CD14-positive monocyte (primary cell): ENCODE data around the gene SELENOH. TPM values are rescaled to one million over a fixed set of nuclear protein-coding genes. Genes with fewer than 3 reads are reported as not detected.
"Not testable (repeated sequence)": the region's sequence is repeated elsewhere in the genome, so short reads cannot be mapped to it uniquely, and the experiment has no call there.

Source experiments
- DNase-seq, 3 donors: peaks; one replicate each; pipeline ENCODE4 v3.0.0-alpha.2; 2011 to 2022
- H2AFZ ChIP-seq: 2 replicates; pipeline ENCODE4 v1.6.0; 2012; ENCODE audit warnings: mild to moderate bottlenecking, low read depth, low read length, inconsistent platforms; ENCODE audit not compliant: insufficient read depth, poor library complexity, severe bottlenecking
- H3K27ac ChIP-seq, 2 donors: 1 replicate in 1 of 2; 2 replicates in 1 of 2; pipeline ENCODE4 v1.5.1; 2012 to 2013; ENCODE audit warnings: low read length in 2 of 2, control low read depth in 1 of 2, inconsistent platforms in 1 of 2, low read depth in 1 of 2, mild to moderate bottlenecking in 1 of 2
- H3K27me3 ChIP-seq, 2 donors: one replicate each; pipeline versions ENCODE4 v1.6.0 to v1.6.1; 2011 to 2013; ENCODE audit warnings: low read length in 2 of 2; ENCODE audit not compliant: control insufficient read depth in 2 of 2, insufficient read depth in 2 of 2
- H3K36me3 ChIP-seq, 2 donors: replicated peaks in 1 of 2; 1 replicate in 1 of 2; 2 replicates in 1 of 2; pipeline versions ENCODE4 v1.5.1 to v1.6.1; 2012 to 2013; ENCODE audit warnings: low read length in 2 of 2, control low read depth in 1 of 2, inconsistent platforms in 1 of 2, mild to moderate bottlenecking in 1 of 2; ENCODE audit not compliant: insufficient read depth in 2 of 2, control insufficient read depth in 1 of 2
- H3K4me1 ChIP-seq, 2 donors: 1 replicate in 1 of 2; 2 replicates in 1 of 2; pipeline versions ENCODE4 v1.5.1 to v1.6.1; 2012 to 2013; ENCODE audit warnings: low read length in 2 of 2, control low read depth in 1 of 2, inconsistent platforms in 1 of 2, mild to moderate bottlenecking in 1 of 2, moderate library complexity in 1 of 2; ENCODE audit not compliant: insufficient read depth in 2 of 2, control insufficient read depth in 1 of 2
- H3K4me2 ChIP-seq: replicated peaks from 2 replicates; pipeline ENCODE3; 2012; ENCODE audit warnings: low read length, moderate library complexity, mild to moderate bottlenecking; ENCODE audit not compliant: poor library complexity, severe bottlenecking; ENCODE audit errors: extremely low read depth
- H3K4me3 ChIP-seq, 3 experiments: fragments of 200-600 bp in 1 of 3; sonication (generic) in 1 of 3; replicated peaks in 1 of 3; 1 replicate in 2 of 3; 2 replicates in 1 of 3; pipeline ENCODE4 v1.5.1; 2011 to 2013; ENCODE audit warnings: low read length in 3 of 3, mild to moderate bottlenecking in 3 of 3, control low read depth in 2 of 3, low read depth in 2 of 3, inconsistent platforms in 1 of 3, moderate library complexity in 1 of 3
- H3K79me2 ChIP-seq: 2 replicates; pipeline ENCODE4 v1.6.0; 2012; ENCODE audit warnings: mild to moderate bottlenecking, control low read depth, inconsistent platforms, low read length, moderate library complexity; ENCODE audit not compliant: insufficient read depth
- H3K9ac ChIP-seq: 2 replicates; pipeline ENCODE4 v1.6.0; 2017; ENCODE audit warnings: low read length, mild to moderate bottlenecking; ENCODE audit not compliant: insufficient read depth, poor library complexity, severe bottlenecking
- H3K9me3 ChIP-seq, 2 donors: replicated peaks in 1 of 2; 1 replicate in 1 of 2; 2 replicates in 1 of 2; pipeline versions ENCODE4 v1.5.1 to v1.6.1; 2012 to 2013; ENCODE audit warnings: low read length in 2 of 2, control low read depth in 1 of 2; ENCODE audit not compliant: control insufficient read depth in 1 of 2, insufficient read depth in 1 of 2
- H4K20me1 ChIP-seq: 2 replicates; pipeline ENCODE4 v1.6.0; 2012; ENCODE audit warnings: mild to moderate bottlenecking, low read length, control low read depth, moderate library complexity; ENCODE audit not compliant: insufficient read depth
- H3K27ac Mint-ChIP-seq, 7 donors: one replicate each; pipeline ENCODE4 v1.8.0; 2020; ENCODE audit warnings: mild to moderate bottlenecking in 7 of 7, mixed read lengths in 7 of 7, moderate library complexity in 6 of 7, inconsistent platforms in 2 of 7
- H3K27me3 Mint-ChIP-seq, 3 donors: one replicate each; pipeline ENCODE4 v1.8.0; 2021 to 2022; ENCODE audit warnings: low read depth in 3 of 3, mild to moderate bottlenecking in 3 of 3, mixed read lengths in 3 of 3, moderate library complexity in 3 of 3, inconsistent platforms in 1 of 3
- H3K36me3 Mint-ChIP-seq, 2 donors: one replicate each; pipeline ENCODE4 v1.8.0; 2020; ENCODE audit warnings: mixed read lengths in 2 of 2, inconsistent platforms in 1 of 2, mild to moderate bottlenecking in 1 of 2
- H3K4me1 Mint-ChIP-seq: one replicate; pipeline ENCODE4 v1.8.0; 2020; ENCODE audit warnings: mild to moderate bottlenecking, mixed read lengths
- H3K4me3 Mint-ChIP-seq, 2 donors: one replicate each; pipeline ENCODE4 v1.8.0; 2020; ENCODE audit warnings: mild to moderate bottlenecking in 2 of 2, mixed read lengths in 2 of 2, moderate library complexity in 1 of 2
- H3K9me3 Mint-ChIP-seq, 7 donors: one replicate each; pipeline ENCODE4 v1.8.0; 2020 to 2022; ENCODE audit warnings: mixed read lengths in 7 of 7, mild to moderate bottlenecking in 6 of 7, moderate library complexity in 6 of 7, inconsistent platforms in 2 of 7
- WGBS: methylation state at CpG from one replicate; pipeline ENCODE4 v1.1.5; 2013; ENCODE audit warnings: missing lambda C conversion rate; ENCODE audit not compliant: insufficient coverage; 5-methylcytosine and 5-hydroxymethylcytosine counted together
- intact Hi-C, 2 donors: fragments of 100-400 bp; cut with micrococcal nuclease; formaldehyde crosslinking; loops; one replicate each; pipeline versions ENCODE4 v1.15.0 to v1.15.1; 2023
- polyA plus RNA-seq, 3 donors: library from polyadenylated mRNA; depleted of rRNA in 1 of 3; unstranded in 2 of 3; stranded (reverse) in 1 of 3; fragments of 300-500 nt in 2 of 3; fragments of >200 nt in 1 of 3; fragmentation: Illumina TruSeq in 2 of 3; gene quantifications; 1 replicate in 2 of 3; 2 replicates in 1 of 3; pipeline ENCODE4 v1.2.3, GENCODE V29; 2012 to 2021
- TF ChIP-seq, protein P1 (sequence below): fragments of 200-600 bp; IDR thresholded peaks from one replicate; pipeline ENCODE4 v1.8.0; 2022; ENCODE audit warnings: antibody characterized with exemption, mild to moderate bottlenecking

SELENOH gene
- polyA plus RNA-seq, 3 donors: 99.5 to 260 (median 206) TPM

DNA sequence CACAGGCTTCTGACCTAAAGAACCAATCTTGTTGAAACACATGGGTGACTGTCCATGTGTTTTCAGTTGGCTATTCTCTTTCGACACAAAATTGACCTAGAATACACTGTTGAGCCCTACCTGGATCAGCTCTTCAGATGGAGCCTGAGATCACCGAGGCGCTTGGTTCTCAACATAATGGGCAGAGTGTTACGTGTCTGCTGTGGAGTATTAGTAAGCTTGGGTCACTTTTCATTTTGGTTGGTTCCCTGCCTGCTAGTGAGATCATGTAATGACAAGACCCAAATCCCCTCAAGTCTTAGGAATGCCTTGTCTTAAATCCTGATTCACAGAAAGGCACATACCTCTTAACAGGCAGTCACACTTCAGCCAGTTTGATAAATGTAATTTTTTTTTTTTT is 38.0 kb upstream of the SELENOH start:
- H3K9ac ChIP-seq: no peak overlapping the region
- peaks cover 53 to 68% of the 10 kb centered on the region in 2 donors for H3K36me3 Mint-ChIP-seq
- H3K4me2 ChIP-seq: no peak overlapping the region
- TF ChIP-seq, protein P1, sequence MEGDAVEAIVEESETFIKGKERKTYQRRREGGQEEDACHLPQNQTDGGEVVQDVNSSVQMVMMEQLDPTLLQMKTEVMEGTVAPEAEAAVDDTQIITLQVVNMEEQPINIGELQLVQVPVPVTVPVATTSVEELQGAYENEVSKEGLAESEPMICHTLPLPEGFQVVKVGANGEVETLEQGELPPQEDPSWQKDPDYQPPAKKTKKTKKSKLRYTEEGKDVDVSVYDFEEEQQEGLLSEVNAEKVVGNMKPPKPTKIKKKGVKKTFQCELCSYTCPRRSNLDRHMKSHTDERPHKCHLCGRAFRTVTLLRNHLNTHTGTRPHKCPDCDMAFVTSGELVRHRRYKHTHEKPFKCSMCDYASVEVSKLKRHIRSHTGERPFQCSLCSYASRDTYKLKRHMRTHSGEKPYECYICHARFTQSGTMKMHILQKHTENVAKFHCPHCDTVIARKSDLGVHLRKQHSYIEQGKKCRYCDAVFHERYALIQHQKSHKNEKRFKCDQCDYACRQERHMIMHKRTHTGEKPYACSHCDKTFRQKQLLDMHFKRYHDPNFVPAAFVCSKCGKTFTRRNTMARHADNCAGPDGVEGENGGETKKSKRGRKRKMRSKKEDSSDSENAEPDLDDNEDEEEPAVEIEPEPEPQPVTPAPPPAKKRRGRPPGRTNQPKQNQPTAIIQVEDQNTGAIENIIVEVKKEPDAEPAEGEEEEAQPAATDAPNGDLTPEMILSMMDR: no peak
- no peaks in the 10 kb centered on the region for H3K27me3 ChIP-seq
- peaks cover 13% of the 10 kb centered on the region for H3K79me2 ChIP-seq
- H2AFZ ChIP-seq: no peak overlapping the region
- no peak for DNase-seq
- H3K27me3 Mint-ChIP-seq: peaks cover 0 to 2% (median 0%) of the 10 kb centered on the region in 3 donors
- H4K20me1 ChIP-seq: peaks cover 25% of the 10 kb centered on the region
- no peak overlapping the region for H3K4me3 Mint-ChIP-seq
- no peaks in the 10 kb centered on the region for H3K9me3 ChIP-seq
- intact Hi-C loops: loop anchor here in 1 of 2 donors (10.0 kb wide), 1 partner anchor 169 kb away; the partner anchor contains the start of genes SMTNL1 and TIMM10
- H3K36me3 ChIP-seq: peaks cover 54 to 67% of the 10 kb centered on the region in 2 donors
- peaks cover 1% of the 10 kb centered on the region for H3K4me1 Mint-ChIP-seq
- H3K4me3 ChIP-seq: no peak overlapping the region
- no peaks in the 10 kb centered on the region for H3K4me1 ChIP-seq
- H3K27ac ChIP-seq: no peak overlapping the region
- 100% methylated on average over 3 of the region's 4 CpGs for WGBS
- H3K9me3 Mint-ChIP-seq: peaks cover 0 to 2% (median 0%) of the 10 kb centered on the region in 7 donors
- H3K27ac Mint-ChIP-seq: no peak overlapping the region

DNA sequence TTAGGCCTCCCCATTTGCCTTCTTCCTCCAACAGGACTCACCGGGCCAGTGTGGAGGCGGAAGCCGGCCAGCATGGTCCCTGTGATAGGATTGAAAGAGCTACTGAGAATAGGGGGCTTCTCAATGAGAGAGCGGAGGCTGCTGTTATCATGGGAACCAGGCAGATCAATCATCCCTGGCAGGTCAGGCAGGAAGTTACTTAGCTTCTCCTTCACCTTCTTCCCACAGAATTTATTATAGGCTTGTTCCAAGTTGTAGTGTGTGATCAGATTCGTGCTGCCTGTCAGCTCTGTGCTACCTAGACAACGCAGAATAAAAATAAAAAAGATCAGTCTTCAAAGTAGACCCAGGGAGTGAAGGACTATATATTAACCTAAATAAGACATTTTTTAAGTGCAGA is 36.4 kb upstream of the SELENOH start:
- peak overlapping the region in 1 of 7 donors; percentile 91 for H3K27ac Mint-ChIP-seq
- H3K4me1 Mint-ChIP-seq: peaks cover 1% of the 10 kb centered on the region
- H3K36me3 Mint-ChIP-seq: peaks cover 43 to 62% of the 10 kb centered on the region in 2 donors
- Histone ChIP-seq H3K4me1 (no peaks in the 10 kb centered on the region), H3K9ac (no peak overlapping the region), H2AFZ (no peak overlapping the region), H4K20me1 (peaks cover 12% of the 10 kb centered on the region), H3K4me3 (no peak overlapping the region), H3K27me3 (no peaks in the 10 kb centered on the region), H3K36me3 (peaks cover 38 to 59% of the 10 kb centered on the region in 2 donors), H3K9me3 (no peaks in the 10 kb centered on the region), H3K27ac (no peak overlapping the region), H3K79me2 (peaks cover 28% of the 10 kb centered on the region), H3K4me2 (no peak overlapping the region)
- H3K4me3 Mint-ChIP-seq: no peak overlapping the region
- WGBS: no CpG with 5 or more reads among the region's 6 CpGs
- DNase-seq: no peak
- TF ChIP-seq, protein P1: no peak
- peaks cover 0 to 2% (median 0%) of the 10 kb centered on the region in 3 donors for H3K27me3 Mint-ChIP-seq
- H3K9me3 Mint-ChIP-seq: no peaks in the 10 kb centered on the region
- intact Hi-C loops: loop anchor here in 1 of 2 donors (10.0 kb wide), 1 partner anchor 170 kb away; the partner anchor contains the start of genes SMTNL1 and TIMM10

DNA sequence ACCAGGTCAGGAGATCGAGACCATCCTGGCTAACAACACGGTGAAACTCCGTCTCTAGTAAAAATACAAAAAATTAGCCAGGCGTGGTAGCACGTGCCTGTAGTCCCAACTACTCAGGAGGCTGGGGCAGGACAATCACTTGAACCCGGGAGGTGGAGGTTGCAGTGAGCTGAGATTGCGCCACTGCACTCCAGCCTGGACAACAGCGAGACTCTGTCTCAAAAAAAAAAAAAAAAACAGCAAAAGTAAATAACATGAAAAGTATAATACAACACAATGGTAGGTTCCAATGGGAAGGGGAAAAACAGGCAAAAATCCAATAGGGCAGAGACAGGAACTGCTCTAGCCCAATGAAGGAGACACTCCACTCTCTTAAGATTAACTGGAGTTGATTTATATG is 35.9 kb upstream of the SELENOH start:
- not testable (repeated sequence) for H3K4me1 ChIP-seq, H2AFZ ChIP-seq, H3K4me1 Mint-ChIP-seq, H3K27me3 ChIP-seq, H3K9me3 Mint-ChIP-seq, H3K4me3 ChIP-seq, H3K27ac ChIP-seq, H3K9ac ChIP-seq, H3K4me3 Mint-ChIP-seq, H3K27me3 Mint-ChIP-seq, DNase-seq, H3K4me2 ChIP-seq, H3K27ac Mint-ChIP-seq, H3K9me3 ChIP-seq
- H3K36me3 Mint-ChIP-seq: peaks cover 38 to 57% of the 10 kb centered on the region in 2 donors
- Histone ChIP-seq H3K36me3 (peaks cover 35 to 54% of the 10 kb centered on the region in 2 donors), H4K20me1 (peaks cover 11% of the 10 kb centered on the region), H3K79me2 (peaks cover 33% of the 10 kb centered on the region)
- no CpG with 5 or more reads among the region's 8 CpGs for WGBS
- intact Hi-C loops: loop anchor here in 1 of 2 donors (10.0 kb wide), 1 partner anchor 171 kb away; the partner anchor contains the start of genes SMTNL1 and TIMM10
